ENCODE results near the gene AP1S3.

The AP1S3 gene

GRCh38 chr2:223759569-223760430 lies 77.6 kb downstream of the AP1S3 start:
- no peak for DNase-seq

- DNase-seq: no peak
Observed at GRCh38 chr2:223758131-223758840, 79.1 kb downstream of the AP1S3 start.

GRCh38 chr2:223753940-223754339 lies 83.4 kb downstream of the AP1S3 start:
- no peak for DNase-seq

- DNase-seq: no peak
Observed at GRCh38 chr2:223751012-223751411, 86.4 kb downstream of the AP1S3 start.

GRCh38 chr2:223747392-223748042 lies 89.9 kb downstream of the AP1S3 start:
- no peak for DNase-seq

GRCh38 chr2:223746611-223747010 lies 90.8 kb downstream of the AP1S3 start:
- no peak for DNase-seq

GRCh38 chr2:223744580-223744979 lies 92.8 kb downstream of the AP1S3 start:
- no peak for DNase-seq

- no peak for DNase-seq
Observed at GRCh38 chr2:223740679-223741078, 96.7 kb downstream of the AP1S3 start.

GRCh38 chr2:223737207-223737606 lies 100.2 kb downstream of the AP1S3 start:
- no peak for DNase-seq

GRCh38 chr2:223736488-223736887 lies 100.9 kb downstream of the AP1S3 start:
- DNase-seq: no peak

GRCh38 chr2:223735659-223736244 lies 101.6 kb downstream of the AP1S3 start:
- no peak for DNase-seq

GRCh38 chr2:223735035-223735640 lies 102.2 kb downstream of the AP1S3 start:
- no peak for DNase-seq

GRCh38 chr2:223734346-223734745 lies 103.0 kb downstream of the AP1S3 start:
- DNase-seq: no peak

GRCh38 chr2:223732346-223732745 lies 105.0 kb downstream of the AP1S3 start:
- no peak for DNase-seq

- DNase-seq: no peak
Observed at GRCh38 chr2:223731503-223731902, 105.9 kb downstream of the AP1S3 start.

GRCh38 chr2:223729781-223730180 lies 107.6 kb downstream of the AP1S3 start:
- DNase-seq: no peak

GRCh38 chr2:223727562-223727961 lies 109.8 kb downstream of the AP1S3 start:
- no peak for DNase-seq

- DNase-seq: no peak
Observed at GRCh38 chr2:223725986-223726970, 111.1 kb downstream of the AP1S3 start.

GRCh38 chr2:223725494-223725893 lies 111.9 kb downstream of the AP1S3 start:
- peak; percentile 47 for DNase-seq

GRCh38 chr2:223724861-223725260 lies 112.5 kb downstream of the AP1S3 start:
- DNase-seq: peak; percentile 15

- DNase-seq: no peak
Observed at GRCh38 chr2:223723954-223724411, 113.4 kb downstream of the AP1S3 start.
